ENCODE data around the gene ABHD16A. TPM values are rescaled to one million over a fixed set of nuclear protein-coding genes. Genes with fewer than 3 reads are reported as not detected.

ABHD16A gene
- polyA plus RNA-seq, 1 donor from 2014 or later = 130 TPM

DNA sequence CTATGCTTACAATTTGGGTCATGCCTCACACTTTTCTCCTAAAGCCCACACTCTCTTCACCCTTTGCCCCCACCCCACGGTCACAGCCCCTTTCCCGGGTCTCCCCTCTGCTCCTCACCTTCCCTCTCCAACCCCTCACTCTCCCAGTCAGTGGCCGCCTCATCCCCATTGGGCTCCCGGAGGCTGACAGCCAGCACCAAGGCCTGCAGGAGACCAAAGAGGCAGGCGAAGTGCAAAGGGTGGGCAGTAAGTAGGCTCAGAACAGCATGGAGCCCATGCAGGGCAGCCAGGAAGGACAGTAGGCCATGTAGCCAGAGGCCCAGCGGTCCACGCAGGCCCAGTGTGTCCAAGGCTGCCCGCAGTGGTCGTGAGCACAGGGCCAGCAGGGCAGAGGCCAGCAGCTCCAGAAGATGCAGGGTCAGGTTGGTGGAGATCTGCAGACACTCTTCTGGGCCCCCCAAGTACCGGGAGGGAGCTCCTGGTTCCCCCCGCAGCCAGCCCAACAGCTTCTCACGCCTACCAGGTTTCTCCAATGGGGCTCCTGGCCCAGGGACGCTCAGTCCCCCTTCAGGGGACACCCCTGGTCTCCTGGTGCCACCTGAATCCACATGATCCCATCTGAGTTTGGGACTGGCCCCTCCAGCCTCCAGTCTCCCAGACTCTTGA is 44.0 kb downstream of the ABHD16A start:
- Histone ChIP-seq H4K20me1 (ENCODE audit: insufficient read depth) (no peaks in the 10 kb centered on the region), H3K9ac (ENCODE audit: low read length) (no peak overlapping the region), H3K4me2 (ENCODE audit: low read length) (peak overlapping the region; percentile 70), H3K27me3 (ENCODE audit: insufficient read depth, low read depth, low read length) (no peaks in the 10 kb centered on the region), H3K4me3 (ENCODE audit: low read length) (peak overlapping the region; percentile 85), H3K79me2 (replicated peaks; ENCODE audit: insufficient read depth, low read length) (peaks cover 34% of the 10 kb centered on the region), H3K9me3 (ENCODE audit: low read length) (no peaks in the 10 kb centered on the region), H3K9me2 (ENCODE audit: insufficient read depth, low read length) (no peaks in the 10 kb centered on the region), H3F3A (ENCODE audit: insufficient read depth, low read length, poor library complexity, severe bottlenecking) (no peaks in the 10 kb centered on the region), H3K36me3 (ENCODE audit: insufficient read depth, low read length) (no peaks in the 10 kb centered on the region), H2AFZ (ENCODE audit: low read depth, low read length) (no peak overlapping the region), H3K27ac (ENCODE audit: low read length) (no peak overlapping the region)
- TF ChIP-seq MXI1 (conservative IDR thresholded peaks at IDR 0.05; ENCODE audit: poor library complexity, severe bottlenecking) (no peak), EP300 (conservative IDR thresholded peaks at IDR 0.05; ENCODE audit: poor library complexity, severe bottlenecking) (no peak), SMC3 (conservative IDR thresholded peaks at IDR 0.05; ENCODE audit: poor library complexity) (no peak), RAD21 (conservative IDR thresholded peaks at IDR 0.05) (no peak), POLR2AphosphoS5 (IDR thresholded peaks at IDR 0.05) (no peak), EZH2 (IDR thresholded peaks at IDR 0.05; ENCODE audit: borderline replicate concordance, insufficient read depth, low read length, poor library complexity, severe bottlenecking) (no peak), TAF1 (IDR thresholded peaks at IDR 0.05; ENCODE audit: low read depth) (no peak)
- TF ChIP-seq, protein P1, sequence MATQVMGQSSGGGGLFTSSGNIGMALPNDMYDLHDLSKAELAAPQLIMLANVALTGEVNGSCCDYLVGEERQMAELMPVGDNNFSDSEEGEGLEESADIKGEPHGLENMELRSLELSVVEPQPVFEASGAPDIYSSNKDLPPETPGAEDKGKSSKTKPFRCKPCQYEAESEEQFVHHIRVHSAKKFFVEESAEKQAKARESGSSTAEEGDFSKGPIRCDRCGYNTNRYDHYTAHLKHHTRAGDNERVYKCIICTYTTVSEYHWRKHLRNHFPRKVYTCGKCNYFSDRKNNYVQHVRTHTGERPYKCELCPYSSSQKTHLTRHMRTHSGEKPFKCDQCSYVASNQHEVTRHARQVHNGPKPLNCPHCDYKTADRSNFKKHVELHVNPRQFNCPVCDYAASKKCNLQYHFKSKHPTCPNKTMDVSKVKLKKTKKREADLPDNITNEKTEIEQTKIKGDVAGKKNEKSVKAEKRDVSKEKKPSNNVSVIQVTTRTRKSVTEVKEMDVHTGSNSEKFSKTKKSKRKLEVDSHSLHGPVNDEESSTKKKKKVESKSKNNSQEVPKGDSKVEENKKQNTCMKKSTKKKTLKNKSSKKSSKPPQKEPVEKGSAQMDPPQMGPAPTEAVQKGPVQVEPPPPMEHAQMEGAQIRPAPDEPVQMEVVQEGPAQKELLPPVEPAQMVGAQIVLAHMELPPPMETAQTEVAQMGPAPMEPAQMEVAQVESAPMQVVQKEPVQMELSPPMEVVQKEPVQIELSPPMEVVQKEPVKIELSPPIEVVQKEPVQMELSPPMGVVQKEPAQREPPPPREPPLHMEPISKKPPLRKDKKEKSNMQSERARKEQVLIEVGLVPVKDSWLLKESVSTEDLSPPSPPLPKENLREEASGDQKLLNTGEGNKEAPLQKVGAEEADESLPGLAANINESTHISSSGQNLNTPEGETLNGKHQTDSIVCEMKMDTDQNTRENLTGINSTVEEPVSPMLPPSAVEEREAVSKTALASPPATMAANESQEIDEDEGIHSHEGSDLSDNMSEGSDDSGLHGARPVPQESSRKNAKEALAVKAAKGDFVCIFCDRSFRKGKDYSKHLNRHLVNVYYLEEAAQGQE (IDR thresholded peaks at IDR 0.05; ENCODE audit: borderline replicate concordance) = no peak
- TF ChIP-seq, protein P2, sequence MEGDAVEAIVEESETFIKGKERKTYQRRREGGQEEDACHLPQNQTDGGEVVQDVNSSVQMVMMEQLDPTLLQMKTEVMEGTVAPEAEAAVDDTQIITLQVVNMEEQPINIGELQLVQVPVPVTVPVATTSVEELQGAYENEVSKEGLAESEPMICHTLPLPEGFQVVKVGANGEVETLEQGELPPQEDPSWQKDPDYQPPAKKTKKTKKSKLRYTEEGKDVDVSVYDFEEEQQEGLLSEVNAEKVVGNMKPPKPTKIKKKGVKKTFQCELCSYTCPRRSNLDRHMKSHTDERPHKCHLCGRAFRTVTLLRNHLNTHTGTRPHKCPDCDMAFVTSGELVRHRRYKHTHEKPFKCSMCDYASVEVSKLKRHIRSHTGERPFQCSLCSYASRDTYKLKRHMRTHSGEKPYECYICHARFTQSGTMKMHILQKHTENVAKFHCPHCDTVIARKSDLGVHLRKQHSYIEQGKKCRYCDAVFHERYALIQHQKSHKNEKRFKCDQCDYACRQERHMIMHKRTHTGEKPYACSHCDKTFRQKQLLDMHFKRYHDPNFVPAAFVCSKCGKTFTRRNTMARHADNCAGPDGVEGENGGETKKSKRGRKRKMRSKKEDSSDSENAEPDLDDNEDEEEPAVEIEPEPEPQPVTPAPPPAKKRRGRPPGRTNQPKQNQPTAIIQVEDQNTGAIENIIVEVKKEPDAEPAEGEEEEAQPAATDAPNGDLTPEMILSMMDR (IDR thresholded peaks at IDR 0.05; ENCODE audit: poor library complexity, severe bottlenecking) = no peak

DNA sequence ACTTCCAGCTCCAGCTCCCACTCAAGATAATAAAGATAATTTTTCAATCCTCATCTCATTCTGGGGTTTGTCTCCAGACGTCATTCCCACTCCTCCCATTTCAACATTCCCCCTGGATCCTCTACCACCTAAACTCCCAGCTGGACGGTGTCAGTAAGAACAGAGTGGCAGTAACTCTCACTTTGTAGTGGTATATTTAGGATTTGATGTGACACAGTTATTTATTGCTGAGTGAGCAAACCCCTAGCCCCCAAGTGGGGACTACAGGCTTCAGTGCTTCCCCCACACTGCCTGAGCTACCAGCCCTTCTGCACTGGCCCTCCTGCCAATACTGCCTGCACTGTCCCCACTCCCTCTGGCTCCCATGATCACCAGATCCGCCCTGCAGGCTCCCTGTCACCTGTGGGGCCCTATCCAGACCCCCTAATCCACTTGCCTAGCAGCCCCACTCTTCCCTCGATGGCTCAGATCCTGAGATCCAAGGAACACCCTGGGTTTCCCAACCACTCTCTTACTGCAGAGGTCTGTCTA is 44.9 kb downstream of the ABHD16A start:
- peaks cover 2% of the 10 kb centered on the region for H3F3A ChIP-seq (ENCODE audit: insufficient read depth, low read length, poor library complexity, severe bottlenecking)
- H3K27me3 ChIP-seq (ENCODE audit: insufficient read depth, low read depth, low read length) = no peaks in the 10 kb centered on the region
- no peak overlapping the region for H2AFZ ChIP-seq (ENCODE audit: low read depth, low read length)
- H3K9me2 ChIP-seq (ENCODE audit: insufficient read depth, low read length) = no peaks in the 10 kb centered on the region
- no peak overlapping the region for H3K9ac ChIP-seq (ENCODE audit: low read length)
- TF ChIP-seq POLR2AphosphoS5 (IDR thresholded peaks at IDR 0.05) = no peak
- TF ChIP-seq TAF1 (IDR thresholded peaks at IDR 0.05; ENCODE audit: low read depth) = no peak
- TF ChIP-seq RAD21 (conservative IDR thresholded peaks at IDR 0.05) = no peak
- no peak for TF ChIP-seq EP300 (conservative IDR thresholded peaks at IDR 0.05; ENCODE audit: poor library complexity, severe bottlenecking)
- no peak for TF ChIP-seq EZH2 (IDR thresholded peaks at IDR 0.05; ENCODE audit: borderline replicate concordance, insufficient read depth, low read length, poor library complexity, severe bottlenecking)
- no peak for TF ChIP-seq SMC3 (conservative IDR thresholded peaks at IDR 0.05; ENCODE audit: poor library complexity)
- TF ChIP-seq, protein P2 (IDR thresholded peaks at IDR 0.05; ENCODE audit: poor library complexity, severe bottlenecking) = no peak
- TF ChIP-seq MXI1 (conservative IDR thresholded peaks at IDR 0.05; ENCODE audit: poor library complexity, severe bottlenecking) = no peak
- TF ChIP-seq, protein P1 (IDR thresholded peaks at IDR 0.05; ENCODE audit: borderline replicate concordance) = no peak
- no peaks in the 10 kb centered on the region for H4K20me1 ChIP-seq (ENCODE audit: insufficient read depth)
- H3K36me3 ChIP-seq (ENCODE audit: insufficient read depth, low read length) = no peaks in the 10 kb centered on the region
- peak overlapping the region; percentile 29 for H3K4me3 ChIP-seq (ENCODE audit: low read length)
- no peaks in the 10 kb centered on the region for H3K9me3 ChIP-seq (ENCODE audit: low read length)
- peaks cover 25% of the 10 kb centered on the region for H3K79me2 ChIP-seq (replicated peaks; ENCODE audit: insufficient read depth, low read length)
- H3K27ac ChIP-seq (ENCODE audit: low read length) = no peak overlapping the region
- no peak overlapping the region for H3K4me2 ChIP-seq (ENCODE audit: low read length)

Data from neural cell (in vitro differentiated cells).